Loucy (cell line): ENCODE data around the gene VSTM2B.
"Not testable (repeated sequence)": the region's sequence is repeated elsewhere in the genome, so short reads cannot be mapped to it uniquely, and the experiment has no call there.

ENCODE experiments used
- H2AFZ ChIP-seq: fragments of 200-600 bp; sonication (generic); 2 replicates; pipeline ENCODE4 v1.6.0; 2016; ENCODE audit warnings: antibody characterized with exemption, mild to moderate bottlenecking, low read length, moderate library complexity
- H3F3A ChIP-seq: fragments of 200-600 bp; 2 replicates; pipeline ENCODE4 v1.6.0; 2016; ENCODE audit warnings: antibody characterized with exemption, low read depth, mild to moderate bottlenecking
- H3K27me3 ChIP-seq: fragments of 200-600 bp; sonication (generic); 2 replicates; pipeline ENCODE4 v1.6.1; 2014; ENCODE audit warnings: low read length, mild to moderate bottlenecking; ENCODE audit not compliant: insufficient read depth, poor library complexity, severe bottlenecking
- H3K36me3 ChIP-seq: fragments of 200-600 bp; sonication (generic); 2 replicates; pipeline ENCODE4 v1.6.1; 2016; ENCODE audit warnings: low read length; ENCODE audit not compliant: insufficient read depth
- H3K4me1 ChIP-seq: fragments of 200-600 bp; sonication (generic); 2 replicates; pipeline ENCODE4 v1.5.1; 2014; ENCODE audit warnings: low read length, mild to moderate bottlenecking; ENCODE audit not compliant: insufficient read depth, poor library complexity, severe bottlenecking
- H3K4me2 ChIP-seq: fragments of 200-600 bp; sonication (generic); 2 replicates; pipeline ENCODE4 v1.6.0; 2014; ENCODE audit warnings: antibody characterized with exemption, low read length, low read depth, mild to moderate bottlenecking; ENCODE audit not compliant: poor library complexity, severe bottlenecking
- H3K4me3 ChIP-seq: fragments of 200-600 bp; sonication (generic); 2 replicates; pipeline ENCODE4 v1.5.1; 2014; ENCODE audit warnings: low read length, mild to moderate bottlenecking, mixed read lengths; ENCODE audit not compliant: poor library complexity, severe bottlenecking
- H3K79me2 ChIP-seq: fragments of 200-600 bp; sonication (generic); 2 replicates; pipeline ENCODE4 v1.6.1; 2014; ENCODE audit warnings: low read length; ENCODE audit not compliant: insufficient read depth
- H3K9ac ChIP-seq: fragments of 200-600 bp; sonication (generic); 2 replicates; pipeline ENCODE4 v1.6.0; 2014; ENCODE audit warnings: mild to moderate bottlenecking, low read depth, low read length, moderate library complexity; ENCODE audit not compliant: poor library complexity, severe bottlenecking
- H3K9me2 ChIP-seq: fragments of 200-600 bp; sonication (generic); replicated peaks from 2 replicates; pipeline ENCODE4 v1.6.1; 2016; ENCODE audit warnings: low read depth, low read length, mixed read lengths
- H3K9me3 ChIP-seq: fragments of 200-600 bp; sonication (generic); 2 replicates; pipeline ENCODE4 v1.6.1; 2014; ENCODE audit warnings: mild to moderate bottlenecking, antibody characterized with exemption, low read length, low read depth; ENCODE audit not compliant: insufficient read depth
- H4K20me1 ChIP-seq: fragments of 200-600 bp; sonication (generic); 2 replicates; pipeline ENCODE4 v1.6.0; 2014; ENCODE audit warnings: antibody characterized with exemption, low read length, mild to moderate bottlenecking; ENCODE audit not compliant: insufficient read depth, poor library complexity, severe bottlenecking
- EZH2phosphoT487 ChIP-seq: fragments of 200-600 bp; IDR thresholded peaks from 2 replicates; pipeline ENCODE4 v1.6.1; 2018; ENCODE audit warnings: antibody characterized with exemption, mild to moderate bottlenecking, moderate library complexity, borderline replicate concordance
- TF ChIP-seq, protein P1 (sequence below): fragments of 200-600 bp; sonication (generic); conservative IDR thresholded peaks from 2 replicates; pipeline ENCODE4 v1.5.1; 2014; ENCODE audit warnings: mild to moderate bottlenecking, antibody characterized with exemption, low read length

The VSTM2B gene

DNA sequence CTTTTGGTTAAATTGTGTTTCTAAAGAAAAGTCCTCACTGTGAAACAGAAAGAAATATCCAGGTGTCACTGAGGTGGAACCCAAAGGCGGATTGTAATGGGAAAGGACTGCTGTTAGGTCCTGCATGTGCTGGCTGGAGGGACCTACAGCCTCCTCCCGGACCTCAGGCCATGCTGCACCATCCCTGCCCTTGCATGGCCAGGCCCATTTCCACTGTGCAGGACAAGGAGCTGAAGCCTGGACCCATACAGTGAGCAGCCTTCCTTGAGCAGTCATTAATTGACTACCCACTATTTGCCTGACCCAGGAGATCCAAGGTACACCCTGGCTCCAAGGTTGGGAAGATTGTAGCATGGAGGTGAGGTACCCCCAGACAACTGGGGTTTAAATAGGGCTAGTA lies 17.6 kb downstream of the VSTM2B start:
- Histone ChIP-seq H3K27me3 (no peaks in the 10 kb centered on the region), H3K36me3 (no peaks in the 10 kb centered on the region), H3F3A (no peaks in the 10 kb centered on the region), H3K9me2 (no peaks in the 10 kb centered on the region), H3K9me3 (no peaks in the 10 kb centered on the region; the same call in 1 of the 2 replicates), H4K20me1 (no peaks in the 10 kb centered on the region), H3K4me1 (no peaks in the 10 kb centered on the region), H3K79me2 (no peaks in the 10 kb centered on the region), H3K9ac (no peak overlapping the region), H3K4me2 (no peak overlapping the region), H3K4me3 (no peak overlapping the region), H2AFZ (no peak overlapping the region)
- TF ChIP-seq, protein P1, sequence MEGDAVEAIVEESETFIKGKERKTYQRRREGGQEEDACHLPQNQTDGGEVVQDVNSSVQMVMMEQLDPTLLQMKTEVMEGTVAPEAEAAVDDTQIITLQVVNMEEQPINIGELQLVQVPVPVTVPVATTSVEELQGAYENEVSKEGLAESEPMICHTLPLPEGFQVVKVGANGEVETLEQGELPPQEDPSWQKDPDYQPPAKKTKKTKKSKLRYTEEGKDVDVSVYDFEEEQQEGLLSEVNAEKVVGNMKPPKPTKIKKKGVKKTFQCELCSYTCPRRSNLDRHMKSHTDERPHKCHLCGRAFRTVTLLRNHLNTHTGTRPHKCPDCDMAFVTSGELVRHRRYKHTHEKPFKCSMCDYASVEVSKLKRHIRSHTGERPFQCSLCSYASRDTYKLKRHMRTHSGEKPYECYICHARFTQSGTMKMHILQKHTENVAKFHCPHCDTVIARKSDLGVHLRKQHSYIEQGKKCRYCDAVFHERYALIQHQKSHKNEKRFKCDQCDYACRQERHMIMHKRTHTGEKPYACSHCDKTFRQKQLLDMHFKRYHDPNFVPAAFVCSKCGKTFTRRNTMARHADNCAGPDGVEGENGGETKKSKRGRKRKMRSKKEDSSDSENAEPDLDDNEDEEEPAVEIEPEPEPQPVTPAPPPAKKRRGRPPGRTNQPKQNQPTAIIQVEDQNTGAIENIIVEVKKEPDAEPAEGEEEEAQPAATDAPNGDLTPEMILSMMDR = no peak
- TF ChIP-seq EZH2phosphoT487 = no peak

DNA sequence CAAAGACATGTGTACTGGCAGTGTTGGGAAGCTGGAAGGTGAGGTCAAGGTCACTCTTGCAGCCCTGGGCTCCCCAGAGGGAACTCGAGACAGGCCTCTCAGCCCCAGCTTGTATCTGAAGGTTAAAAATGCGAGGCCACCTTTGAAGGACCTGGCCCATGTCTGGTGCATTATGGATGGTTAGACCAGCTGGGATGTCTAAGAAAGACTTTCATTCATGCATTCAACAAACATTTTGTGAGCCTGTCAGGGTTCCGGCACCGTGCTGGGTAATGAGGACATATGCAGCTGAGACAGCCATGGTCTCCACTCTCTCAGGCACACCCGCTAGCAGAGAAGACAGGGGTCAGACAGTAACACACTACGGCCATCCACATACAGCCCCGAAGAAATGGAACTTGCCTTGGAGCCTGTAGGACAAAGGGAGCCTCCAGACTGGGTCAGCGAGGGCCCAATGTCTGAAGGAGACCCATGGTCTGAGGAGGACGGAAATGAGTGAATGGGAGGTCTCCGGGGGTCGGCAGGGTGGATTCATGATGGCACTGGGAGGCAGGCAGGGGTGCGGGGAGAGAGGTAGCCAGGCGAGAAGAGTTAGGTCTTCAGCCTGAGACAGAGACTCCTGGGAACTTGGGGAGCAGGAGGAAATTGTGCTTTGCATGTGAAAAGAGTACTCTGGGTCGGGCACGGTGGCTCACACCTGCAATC lies 19.0 kb downstream of the VSTM2B start:
- Histone ChIP-seq H3K4me3 (no peak overlapping the region), H3K9me3 (no peaks in the 10 kb centered on the region; the same call in 1 of the 2 replicates), H4K20me1 (no peaks in the 10 kb centered on the region), H2AFZ (no peak overlapping the region), H3K9ac (no peak overlapping the region), H3K36me3 (no peaks in the 10 kb centered on the region), H3K4me1 (no peaks in the 10 kb centered on the region), H3F3A (no peaks in the 10 kb centered on the region), H3K9me2 (no peaks in the 10 kb centered on the region), H3K79me2 (no peaks in the 10 kb centered on the region), H3K4me2 (no peak overlapping the region), H3K27me3 (no peaks in the 10 kb centered on the region)
- TF ChIP-seq, protein P1 = no peak
- no peak for TF ChIP-seq EZH2phosphoT487

GRCh38 chr19:29545447-29545846 lies 19.7 kb downstream of the VSTM2B start:
- not testable (repeated sequence) for H3K4me2 ChIP-seq, H3K27me3 ChIP-seq, H2AFZ ChIP-seq, H4K20me1 ChIP-seq, H3K9ac ChIP-seq, H3F3A ChIP-seq, H3K9me3 ChIP-seq, H3K79me2 ChIP-seq, H3K9me2 ChIP-seq, H3K36me3 ChIP-seq, H3K4me3 ChIP-seq, H3K4me1 ChIP-seq
